Suprapubic skin (tissue), 3 donors: ENCODE results near the gene ARAF.

Experiments used
- CTCF ChIP-seq, 2 donors: fragments of 200-600 bp in 1 of 2; fragments of 450-650 bp in 1 of 2; sonication (generic) in 1 of 2; IDR thresholded peaks; one replicate each; pipeline ENCODE4 v1.5.1; 2016 to 2019; ENCODE audit warnings: antibody characterized with exemption in 2 of 2, mild to moderate bottlenecking in 1 of 2, moderate library complexity in 1 of 2
- POLR2AphosphoS5 ChIP-seq, 3 donors: sonication (generic); formaldehyde crosslinking; IDR thresholded peaks; one replicate each; pipeline ENCODE4 v1.6.1; 2017; ENCODE audit warnings: antibody characterized with exemption in 3 of 3

GRCh38 chrX:47523297-47523696, 37.7 kb upstream of the ARAF start:
- TF ChIP-seq CTCF (IDR thresholded peaks at IDR 0.05) = peak; percentile 56 to 74
- TF ChIP-seq POLR2AphosphoS5 (IDR thresholded peaks at IDR 0.05) = peak in 1 of 3 donors; percentile 33
